Bronchial epithelial cell (primary cell): ENCODE data around the gene SLC25A46. TPM values are rescaled to one million over a fixed set of nuclear protein-coding genes. Genes with fewer than 3 reads are reported as not detected.
A peak's percentile ranks its signal among the peaks of the same experiment; 100 is the strongest.

Source experiments
- DNase-seq: peaks from one replicate; pipeline ENCODE4 v3.0.0-alpha.2; 2010; ENCODE audit warnings: low read depth
- FAIRE-seq: peaks from 2 replicates; lab custom pipeline; 2011; peaks lifted over from hg19 to GRCh38; lab: Jason Lieb, UNC
- H3K27me3 ChIP-seq: 2 replicates; pipeline ENCODE4 v1.5.1; 2011; ENCODE audit warnings: low read length; ENCODE audit not compliant: control insufficient read depth, insufficient read depth
- H3K36me3 ChIP-seq: 2 replicates; pipeline ENCODE4 v1.5.1; 2011; ENCODE audit warnings: low read length; ENCODE audit not compliant: control insufficient read depth, insufficient read depth
- H3K4me3 ChIP-seq: 2 replicates; pipeline ENCODE4 v1.5.1; 2011; ENCODE audit warnings: mild to moderate bottlenecking, low read depth, low read length, control low read depth
- CTCF ChIP-seq: IDR thresholded peaks from 2 replicates; pipeline ENCODE4 v1.5.1; 2011; ENCODE audit warnings: mild to moderate bottlenecking, moderate library complexity, low read length, control low read depth, inconsistent platforms; ENCODE audit not compliant: insufficient read depth, severe bottlenecking
- total RNA-seq: library from RNA; depleted of rRNA; stranded (reverse); fragments of >200 nt; gene quantifications from 2 replicates; pipeline ENCODE4 v1.2.1, GENCODE V29; 2014

SLC25A46 gene
- total RNA-seq, 1 donor from 2014 or later: 40.8 TPM

- no peak for TF ChIP-seq CTCF
- no peaks in the 10 kb centered on the region for H3K36me3 ChIP-seq
- DNase-seq (no peak), FAIRE-seq (no peak)
- no peaks in the 10 kb centered on the region for H3K27me3 ChIP-seq
- no peak overlapping the region for H3K4me3 ChIP-seq
Measured at GRCh38 chr5:110751902-110752762, 13.3 kb downstream of the SLC25A46 start.

- Histone ChIP-seq H3K36me3 (no peaks in the 10 kb centered on the region), H3K27me3 (no peaks in the 10 kb centered on the region), H3K4me3 (no peak overlapping the region)
- TF ChIP-seq CTCF: no peak
- FAIRE-seq (no peak), DNase-seq (no peak)
Measured at GRCh38 chr5:110752953-110753352, 14.1 kb downstream of the SLC25A46 start.

GRCh38 chr5:110753600-110753999 lies 14.8 kb downstream of the SLC25A46 start:
- no peak for FAIRE-seq
- H3K36me3 ChIP-seq: no peaks in the 10 kb centered on the region
- TF ChIP-seq CTCF: no peak
- DNase-seq: no peak
- no peak overlapping the region for H3K4me3 ChIP-seq
- no peaks in the 10 kb centered on the region for H3K27me3 ChIP-seq

- no peak for FAIRE-seq
- H3K36me3 ChIP-seq: no peaks in the 10 kb centered on the region
- H3K4me3 ChIP-seq: no peak overlapping the region
- DNase-seq: no peak
- TF ChIP-seq CTCF: no peak
- H3K27me3 ChIP-seq: no peaks in the 10 kb centered on the region
Measured at GRCh38 chr5:110754181-110754580, 15.4 kb downstream of the SLC25A46 start.

GRCh38 chr5:110757118-110757729 lies 18.4 kb downstream of the SLC25A46 start:
- H3K36me3 ChIP-seq: no peaks in the 10 kb centered on the region
- FAIRE-seq: no peak

More at GRCh38 chr5:110757118-110757729, 18.4 kb downstream of the SLC25A46 start:
- TF ChIP-seq CTCF: peak; percentile 43
- Histone ChIP-seq H3K4me3 (no peak overlapping the region), H3K27me3 (no peaks in the 10 kb centered on the region)
- DNase-seq: peak; percentile 63
